T-helper 1 cell treated with Interleukin-12 subunit alpha and Interleukin-12 subunit beta and Interleukin-4 antibody, amounts not matched to agents 30 ng/mL and 1 ng/mL, for 36 hours (primary cell): ENCODE data around the gene FOXC2. TPM values are rescaled to one million over a fixed set of nuclear protein-coding genes. Genes with fewer than 3 reads are reported as not detected.

ENCODE experiments used
- intact Hi-C: fragments of 100-400 bp; cut with micrococcal nuclease; formaldehyde crosslinking; loops from one replicate; pipeline ENCODE4 v1.15.1; 2024
- total RNA-seq: library from RNA; stranded (reverse); gene quantifications from 2 replicates; pipeline ENCODE4 v1.2.3, GENCODE V29; 2022

The FOXC2 gene
- total RNA-seq, 1 donor from 2014 or later: not detected

- intact Hi-C loops: no loop called here
These were observed 34.2 kb upstream of the FOXC2 start for GRCh38 chr16:86532526-86532815.

- intact Hi-C loops: no loop called here
These were observed 33.6 kb upstream of the FOXC2 start for GRCh38 chr16:86533076-86533475.

GRCh38 chr16:86533767-86534351, 32.8 kb upstream of the FOXC2 start:
- intact Hi-C loops: no loop called here

GRCh38 chr16:86534779-86535615, 31.6 kb upstream of the FOXC2 start:
- intact Hi-C loops: no loop called here

GRCh38 chr16:86536621-86537020, 30.0 kb upstream of the FOXC2 start:
- intact Hi-C loops: no loop called here

- intact Hi-C loops: no loop called here
These were observed 29.1 kb upstream of the FOXC2 start for GRCh38 chr16:86537486-86537885.

GRCh38 chr16:86538196-86538780, 28.3 kb upstream of the FOXC2 start:
- intact Hi-C loops: no loop called here

- intact Hi-C loops: no loop called here
These were observed 25.7 kb upstream of the FOXC2 start for GRCh38 chr16:86540894-86541293.

GRCh38 chr16:86541560-86541959, 25.1 kb upstream of the FOXC2 start:
- intact Hi-C loops: no loop called here

GRCh38 chr16:86542756-86543750, 23.6 kb upstream of the FOXC2 start:
- intact Hi-C loops: no loop called here

GRCh38 chr16:86545481-86545880, 21.1 kb upstream of the FOXC2 start:
- intact Hi-C loops: no loop called here

GRCh38 chr16:86545954-86546637, 20.5 kb upstream of the FOXC2 start:
- intact Hi-C loops: no loop called here

- intact Hi-C loops: no loop called here
These were observed 20.0 kb upstream of the FOXC2 start for GRCh38 chr16:86546638-86547013.

GRCh38 chr16:86547286-86547685, 19.3 kb upstream of the FOXC2 start:
- intact Hi-C loops: no loop called here

- intact Hi-C loops: no loop called here
These were observed 17.3 kb upstream of the FOXC2 start for GRCh38 chr16:86549076-86549892.

GRCh38 chr16:86549893-86550190, 16.8 kb upstream of the FOXC2 start:
- intact Hi-C loops: loop anchor here (10.0 kb wide), 1 partner anchor 1245 kb away; no protein-coding TSS in a partner anchor

GRCh38 chr16:86550281-86550680, 16.3 kb upstream of the FOXC2 start:
- intact Hi-C loops: loop anchor here (10.0 kb wide), 1 partner anchor 1245 kb away; no protein-coding TSS in a partner anchor

GRCh38 chr16:86553356-86553755, 13.3 kb upstream of the FOXC2 start:
- intact Hi-C loops: loop anchor here (10.0 kb wide), 1 partner anchor 1249 kb away; no protein-coding TSS in a partner anchor

- intact Hi-C loops: loop anchor here (1.0 to 10.0 kb wide), 3 partner anchors 50 to 1396 kb away; partner anchors contain the start of gene BANP
These were observed 12.1 kb upstream of the FOXC2 start for GRCh38 chr16:86554599-86554916.
